Stimulated activated CD4-positive, alpha-beta T cell treated with anti-CD3 and anti-CD28 coated beads, Interleukin-2, amount 100 ng/mL, for 24 hours (primary cell): ENCODE data around the gene ADORA1.

Experiments used
- DNase-seq, 2 donors: peaks; one replicate each; pipeline ENCODE4 v3.0.0-alpha.2; 2020

The ADORA1 gene

DNA sequence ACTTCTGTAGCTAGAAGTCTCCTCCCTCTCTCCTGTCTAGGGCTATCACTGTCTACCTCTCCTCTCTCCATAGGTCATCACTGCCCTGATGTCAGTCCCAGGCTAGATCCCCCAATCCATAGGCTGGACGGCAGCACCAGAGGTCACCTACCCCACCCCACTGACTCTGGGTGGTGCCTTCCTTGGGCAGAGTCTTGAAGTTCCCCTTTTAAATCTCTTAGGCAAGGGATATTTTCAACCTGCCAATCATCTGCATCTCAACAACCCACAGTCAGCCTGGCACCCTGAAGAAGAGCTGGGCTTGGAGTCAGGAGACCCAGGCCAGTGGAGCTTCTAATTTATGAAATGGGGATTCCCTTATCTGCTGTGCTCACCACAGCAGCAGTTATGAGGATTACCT, 34.9 kb downstream of the ADORA1 start:
- no peak for DNase-seq

DNA sequence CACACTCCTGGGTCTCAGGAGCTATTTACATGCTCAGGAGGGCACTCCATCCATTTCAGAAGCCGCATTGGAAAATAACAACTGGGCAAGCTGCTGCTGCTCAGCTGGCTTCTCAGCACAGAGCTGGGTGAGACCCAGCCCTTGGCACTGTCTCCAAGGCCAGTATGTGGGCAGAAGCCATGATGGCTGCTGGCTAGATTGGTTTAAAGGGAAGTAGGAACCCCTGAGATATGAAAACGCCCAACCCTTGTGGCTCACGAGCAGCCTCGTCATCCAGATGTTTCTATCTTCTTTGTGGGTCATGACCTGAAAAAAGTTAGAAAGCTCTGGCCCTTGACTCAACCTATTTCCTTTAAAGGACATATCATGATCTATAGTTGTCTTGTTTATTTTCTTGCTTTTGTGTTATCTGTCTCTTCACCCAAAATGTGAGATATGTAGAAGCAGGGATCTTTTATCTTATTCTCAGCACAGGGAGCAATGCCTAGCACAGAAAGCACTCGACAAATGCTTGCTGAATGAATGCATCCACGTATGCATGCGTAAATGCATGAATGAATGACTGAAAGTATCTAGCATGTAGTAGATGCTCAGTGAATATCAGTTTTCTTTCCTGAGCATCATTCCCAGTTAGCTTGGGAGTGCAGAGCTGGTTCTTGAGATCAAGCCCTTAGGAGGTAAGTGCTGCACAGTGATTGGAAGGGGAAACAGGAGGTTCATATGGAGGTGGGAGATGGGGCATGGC, 36.5 kb downstream of the ADORA1 start:
- DNase-seq: no peak

- no peak for DNase-seq
These were observed 37.7 kb downstream of the ADORA1 start for GRCh38 chr1:203165101-203165799.

GRCh38 chr1:203165800-203166161, 38.3 kb downstream of the ADORA1 start:
- DNase-seq: no peak

- DNase-seq: no peak
These were observed 38.8 kb downstream of the ADORA1 start for GRCh38 chr1:203166192-203166940.

DNA sequence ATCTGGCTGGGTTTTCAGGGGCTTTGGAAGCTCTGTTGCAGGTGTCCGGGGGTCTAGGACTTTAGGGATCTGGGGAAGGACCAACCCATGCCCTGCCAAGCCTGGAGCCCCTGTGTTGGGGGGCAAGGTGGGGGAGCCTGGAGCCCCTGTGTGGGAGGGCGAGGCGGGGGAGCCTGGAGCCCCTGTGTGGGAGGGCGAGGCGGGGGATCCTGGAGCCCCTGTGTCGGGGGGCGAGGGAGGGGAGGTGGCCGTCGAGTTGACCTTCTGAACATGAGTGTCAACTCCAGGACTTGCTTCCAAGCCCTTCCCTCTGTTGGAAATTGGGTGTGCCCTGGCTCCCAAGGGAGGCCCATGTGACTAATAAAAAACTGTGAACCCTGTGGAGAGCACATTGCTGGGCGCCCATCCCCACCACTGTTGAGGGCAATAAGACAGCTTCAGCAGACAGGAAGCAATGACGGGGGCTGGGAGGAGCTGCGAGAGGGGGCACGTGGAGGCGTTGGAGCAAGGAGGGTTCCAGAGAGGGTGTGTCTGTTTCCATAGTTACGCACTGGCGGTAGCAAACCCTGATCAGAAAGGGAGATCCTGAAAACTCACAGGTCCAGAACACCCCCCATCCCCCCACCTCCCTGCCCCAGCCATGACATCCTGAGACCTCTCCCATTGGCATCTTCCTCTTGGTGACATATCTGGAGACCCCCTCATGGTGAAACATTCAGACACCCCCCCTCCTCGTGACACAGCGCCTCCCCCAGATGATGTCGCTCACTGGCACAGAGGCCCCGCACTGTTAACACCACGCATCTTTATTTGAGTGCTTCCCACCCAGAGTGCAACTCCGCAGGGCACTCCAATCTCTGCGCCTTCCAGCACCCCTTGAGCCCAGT, 39.7 kb downstream of the ADORA1 start:
- DNase-seq: no peak

GRCh38 chr1:203167913-203168200, 40.3 kb downstream of the ADORA1 start:
- DNase-seq: no peak

GRCh38 chr1:203168256-203168786, 40.8 kb downstream of the ADORA1 start:
- no peak for DNase-seq

DNA sequence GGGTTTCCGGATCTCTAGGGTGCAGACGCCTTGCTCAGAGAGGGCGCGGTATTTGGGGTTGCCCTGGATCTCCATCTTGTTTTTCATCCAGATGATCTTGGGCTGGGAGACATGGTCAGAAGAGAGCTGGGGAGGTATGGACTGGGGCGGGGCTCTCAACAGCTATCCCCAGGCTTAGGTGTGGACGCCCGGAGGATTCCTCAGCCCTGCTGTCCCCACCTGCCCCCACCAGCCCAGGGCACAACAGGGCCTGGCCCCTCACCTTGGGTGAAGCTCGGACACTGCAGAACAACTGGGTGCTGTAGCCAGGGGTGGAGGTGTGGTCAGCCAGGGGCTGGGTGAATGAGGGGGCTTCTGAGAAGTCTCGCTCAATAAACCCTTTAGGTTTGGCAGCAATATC, 41.5 kb downstream of the ADORA1 start:
- DNase-seq: no peak

DNA sequence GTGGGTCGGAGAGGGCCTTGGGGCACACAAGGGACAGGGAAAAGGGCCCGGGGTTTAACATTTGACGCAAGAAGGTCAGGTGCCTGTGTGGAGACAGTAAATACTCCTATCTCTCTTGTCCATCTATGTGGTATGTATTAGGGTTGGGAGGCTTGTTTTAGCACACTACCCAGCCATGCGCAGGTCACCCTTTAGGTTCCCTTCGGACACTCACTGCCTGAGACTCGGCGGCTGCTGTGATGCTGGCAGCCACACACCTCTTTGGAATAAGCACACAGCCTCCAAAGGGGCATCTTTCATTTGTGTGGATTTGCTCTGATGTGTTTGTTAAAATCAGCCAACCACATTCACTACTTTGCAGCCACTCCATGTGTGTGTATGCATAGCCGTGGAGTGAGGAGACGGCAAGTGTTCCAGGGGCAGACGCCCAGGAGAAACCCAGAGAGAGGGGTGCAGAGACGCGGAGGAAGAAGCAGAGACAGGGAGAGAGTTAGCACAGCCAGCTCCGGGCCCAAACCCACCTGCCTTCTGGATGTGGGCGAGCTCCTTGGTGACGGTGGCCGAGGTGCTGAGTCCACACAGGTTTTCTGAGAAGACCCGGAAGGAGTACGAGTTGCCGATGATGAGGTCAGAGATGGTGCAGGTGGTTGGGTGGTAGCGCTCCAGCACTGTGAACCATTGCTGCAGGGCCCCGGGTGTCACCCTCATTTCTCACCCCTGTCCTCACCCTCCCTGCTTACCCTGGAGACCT, 42.4 kb downstream of the ADORA1 start:
- no peak for DNase-seq

DNA sequence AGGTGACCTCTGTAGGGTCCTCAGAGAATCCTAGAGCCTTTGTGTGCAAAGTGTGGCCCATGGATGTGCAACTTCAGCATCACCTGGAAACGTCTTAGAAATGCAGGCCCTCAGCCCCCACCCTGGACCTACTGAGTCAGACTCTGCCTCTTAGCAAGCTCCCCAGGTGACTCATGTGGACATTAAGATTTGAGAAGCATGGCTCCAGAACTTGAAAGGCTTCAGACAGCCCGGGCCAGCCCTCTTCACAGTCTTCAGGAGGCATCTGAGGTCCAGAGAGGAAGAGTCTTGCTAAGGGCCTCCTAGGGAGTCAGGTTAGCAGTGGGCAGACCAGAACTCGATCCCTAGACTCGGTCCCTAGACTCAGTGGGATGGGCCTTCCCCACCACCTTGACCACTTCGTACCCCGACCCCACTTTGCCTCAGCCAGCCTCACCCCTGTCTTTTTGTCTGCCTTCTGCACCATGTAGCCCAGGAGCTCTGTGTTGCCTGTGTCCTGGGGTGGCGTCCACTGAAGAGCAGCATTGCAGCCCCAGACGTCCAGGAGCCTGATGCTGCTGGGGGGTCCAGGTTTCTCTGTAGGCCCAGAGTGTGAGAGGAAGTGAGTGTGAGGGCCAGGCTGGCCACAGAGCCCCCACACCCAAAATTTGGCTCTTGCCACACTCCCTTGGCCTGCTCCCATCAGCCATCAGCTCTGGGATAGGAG, 43.3 kb downstream of the ADORA1 start:
- DNase-seq: no peak

DNA sequence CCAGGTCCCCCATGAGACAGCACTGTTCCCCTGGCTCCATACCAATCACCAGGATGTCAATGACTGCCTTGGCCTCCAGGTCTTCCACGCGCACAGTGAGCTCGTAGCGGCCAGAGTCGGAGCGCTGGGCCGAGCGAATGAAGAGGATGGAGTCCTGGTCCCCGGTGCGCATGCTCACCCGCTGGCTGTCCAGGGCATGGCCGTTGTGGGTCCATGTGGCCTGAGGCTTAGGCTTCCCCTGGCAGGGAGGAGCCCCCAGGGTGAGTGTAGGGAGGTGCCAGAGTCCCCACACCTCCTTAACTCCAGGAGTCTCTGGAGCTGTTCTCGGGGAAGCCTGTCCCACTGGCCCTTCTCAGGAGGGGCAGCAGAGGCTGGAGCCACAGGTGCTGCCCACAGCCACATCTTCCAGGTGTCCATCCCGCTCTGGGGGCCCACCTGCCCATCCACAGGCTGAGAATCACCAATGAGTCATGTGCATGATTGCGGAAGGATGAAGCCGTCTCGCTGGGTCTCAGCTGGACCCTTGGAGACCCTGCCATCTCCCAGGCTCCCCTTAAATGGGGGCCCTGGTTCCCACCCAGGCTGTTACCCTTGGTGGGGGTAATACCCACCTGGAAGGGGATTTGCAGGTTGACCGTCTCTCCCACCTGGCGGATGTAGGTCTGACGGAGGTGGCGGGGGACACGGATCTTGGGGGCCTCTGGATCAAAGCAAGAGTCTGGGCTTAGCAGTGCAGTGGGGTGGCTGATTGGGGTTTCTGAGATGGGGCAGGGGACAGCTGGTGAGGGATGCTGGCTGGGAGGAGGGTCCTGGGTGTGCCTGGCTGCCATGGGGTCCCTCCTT, 44.0 kb downstream of the ADORA1 start:
- no peak for DNase-seq

GRCh38 chr1:203172184-203173010, 44.9 kb downstream of the ADORA1 start:
- peak; percentile 50 to 64 for DNase-seq

DNA sequence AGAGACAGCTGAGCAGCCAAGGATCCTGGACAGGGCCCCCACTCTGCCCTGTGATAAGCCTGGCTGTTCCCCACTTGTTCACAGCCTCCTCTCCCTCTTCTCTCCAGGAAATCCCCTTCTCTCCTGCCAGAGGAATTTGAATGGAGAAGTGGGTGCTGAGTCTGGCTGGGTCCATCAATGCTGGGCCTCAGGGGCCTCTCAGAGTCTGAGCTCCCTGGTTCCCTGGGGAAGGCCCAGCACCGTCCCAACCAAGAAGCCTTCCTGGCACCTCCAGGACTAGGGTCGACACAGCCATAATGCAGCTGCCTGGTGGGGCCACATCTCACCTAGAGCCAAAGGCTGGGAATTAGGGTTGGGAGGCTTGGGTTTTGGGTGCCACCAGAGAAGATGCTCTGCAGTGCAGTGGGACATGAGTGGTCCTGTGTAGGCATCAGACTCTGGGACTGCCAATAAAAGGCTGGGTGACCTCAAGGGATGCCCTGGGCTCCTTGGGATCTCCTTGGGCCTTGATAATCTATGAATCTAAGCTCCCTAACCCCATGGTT, 45.6 kb downstream of the ADORA1 start:
- no peak for DNase-seq

DNA sequence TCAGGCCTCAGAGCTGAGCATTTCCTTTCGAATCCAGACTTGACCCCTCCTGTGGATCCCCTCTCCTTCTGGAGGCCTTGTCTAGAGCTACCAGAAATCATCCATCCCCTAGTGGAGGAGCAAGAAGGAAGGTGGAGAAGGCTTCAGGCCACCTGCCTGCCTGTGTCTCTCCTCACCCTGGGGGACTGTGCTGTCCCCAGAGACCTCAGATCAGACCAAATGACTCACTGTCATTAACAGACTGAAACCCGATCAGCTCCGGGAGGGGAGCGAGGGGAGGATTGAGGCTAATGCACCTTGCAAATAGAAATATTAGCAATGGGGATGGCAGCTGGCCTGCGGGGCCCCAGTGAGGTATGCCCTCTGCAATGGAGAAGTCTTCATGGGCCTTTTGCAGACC, 46.0 kb downstream of the ADORA1 start:
- DNase-seq: no peak

DNA sequence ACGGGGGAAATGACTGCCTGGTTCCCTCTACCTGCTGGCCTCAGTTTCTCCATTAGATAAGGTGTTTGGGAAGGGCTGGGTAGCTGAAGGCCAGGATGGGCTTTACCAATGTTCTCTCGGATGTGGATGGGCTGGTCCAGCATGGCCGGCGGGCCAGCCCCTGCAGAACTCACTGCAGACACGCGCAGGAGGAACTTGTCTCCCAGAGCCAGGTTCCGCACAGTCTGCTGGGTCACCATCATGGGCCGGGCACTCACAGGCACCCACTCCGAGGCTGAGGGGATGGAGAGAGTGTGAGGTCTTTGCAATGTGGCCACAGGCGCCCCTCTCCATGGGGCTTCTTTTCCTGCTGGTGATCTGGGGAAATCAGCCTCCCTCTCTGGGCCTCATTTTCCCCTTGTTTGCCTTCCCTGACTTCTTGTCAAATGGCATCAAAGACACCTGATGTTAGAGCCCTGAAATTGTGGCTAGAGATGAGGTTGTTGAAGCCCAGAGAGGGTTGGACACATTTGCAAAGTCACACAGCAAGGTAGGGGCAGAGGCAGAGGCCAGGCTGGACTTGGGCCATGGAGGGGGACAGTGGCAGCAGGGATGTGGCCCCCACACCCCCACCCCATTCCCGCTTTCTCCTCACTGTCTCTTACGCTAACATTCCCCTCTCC, 46.9 kb downstream of the ADORA1 start:
- DNase-seq: no peak

DNA sequence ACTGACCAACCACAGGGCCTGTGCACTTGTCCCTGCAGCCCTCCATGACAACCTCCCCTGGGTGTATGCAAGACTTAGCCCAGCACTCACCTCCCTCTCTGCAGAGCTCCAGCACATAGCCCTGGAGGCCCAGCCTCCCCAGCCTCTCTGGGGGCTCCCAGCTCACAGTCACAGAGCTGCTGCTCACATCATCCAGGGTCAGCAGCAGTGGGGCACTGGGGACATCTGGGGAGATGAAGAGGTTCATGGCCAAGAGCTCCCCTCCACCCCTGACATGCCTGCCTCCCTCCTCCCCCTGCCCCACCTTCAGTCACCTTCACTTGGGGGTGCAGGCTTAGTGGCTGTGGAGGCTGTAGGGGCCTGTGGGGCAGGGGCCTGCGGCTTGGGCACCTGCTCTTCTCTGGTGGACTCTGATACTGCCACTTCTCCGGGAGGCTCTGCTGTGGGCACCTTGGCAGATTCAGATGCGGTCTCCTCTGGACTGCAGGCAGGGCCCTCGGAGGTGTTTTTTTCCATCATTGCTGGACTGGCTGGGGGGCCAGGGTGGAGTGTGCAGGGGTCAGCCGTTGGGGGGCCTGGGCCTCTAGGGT, 47.8 kb downstream of the ADORA1 start, which contains the start of gene MYBPH:
Gene MYBPH (minus strand): TSS at position 590 of the 590 bp plus-strand sequence. CDS start 71 bp downstream, at position 519.
- no peak for DNase-seq

GRCh38 chr1:203175827-203176241, 48.3 kb downstream of the ADORA1 start:
- DNase-seq: no peak
